H9 (cell line): Measurements from ENCODE around the gene CFAP410. TPM values are rescaled to one million over a fixed set of nuclear protein-coding genes. Genes with fewer than 3 reads are reported as not detected.
A peak's percentile ranks its signal among the peaks of the same experiment; 100 is the strongest.

ENCODE experiments used
- DNase-seq: peaks from one replicate; pipeline ENCODE4 v3.0.0-alpha.2; 2017
- H2AFZ ChIP-seq: one replicate; pipeline ENCODE4 v1.6.1; 2013; ENCODE audit warnings: mild to moderate bottlenecking, low read length, control low read depth, moderate library complexity
- H2AK5ac ChIP-seq: 2 replicates; pipeline ENCODE4 v1.6.1; 2013; ENCODE audit warnings: low read length, control low read depth, mixed read lengths; ENCODE audit not compliant: insufficient read length
- H2BK120ac ChIP-seq: one replicate; pipeline ENCODE4 v1.6.1; 2013; ENCODE audit warnings: low read depth, mild to moderate bottlenecking, low read length, control low read depth, inconsistent platforms; ENCODE audit not compliant: poor library complexity, severe bottlenecking
- H2BK12ac ChIP-seq: 2 replicates; pipeline ENCODE4 v1.6.1; 2013; ENCODE audit warnings: low read length, control low read depth, mixed read lengths, low read depth; ENCODE audit not compliant: insufficient read length
- H2BK15ac ChIP-seq: 2 replicates; pipeline ENCODE4 v1.6.1; 2013; ENCODE audit warnings: low read depth, low read length, control low read depth
- H2BK20ac ChIP-seq: one replicate; pipeline ENCODE4 v1.6.1; 2013; ENCODE audit warnings: low read depth, mild to moderate bottlenecking, low read length, control low read depth, inconsistent platforms; ENCODE audit not compliant: poor library complexity, severe bottlenecking
- H2BK5ac ChIP-seq: 2 replicates; pipeline ENCODE4 v1.6.1; 2013; ENCODE audit warnings: low read length, control low read depth, mixed read lengths; ENCODE audit not compliant: insufficient read length
- H3K14ac ChIP-seq: 2 replicates; pipeline ENCODE4 v1.6.1; 2013; ENCODE audit warnings: low read length, control low read depth; ENCODE audit not compliant: insufficient read depth
- H3K18ac ChIP-seq: 2 replicates; pipeline ENCODE4 v1.6.1; 2013; ENCODE audit warnings: low read depth, mild to moderate bottlenecking, mixed read lengths, low read length, control low read depth; ENCODE audit not compliant: insufficient read length
- H3K23ac ChIP-seq: 2 replicates; pipeline ENCODE4 v1.6.1; 2013; ENCODE audit warnings: low read length, control low read depth, mixed read lengths, low read depth; ENCODE audit not compliant: insufficient read length
- H3K23me2 ChIP-seq: 2 replicates; pipeline ENCODE4 v1.6.1; 2013; ENCODE audit warnings: low read depth, mild to moderate bottlenecking, mixed read lengths, low read length, control low read depth; ENCODE audit not compliant: insufficient read length, poor library complexity, severe bottlenecking
- H3K27ac ChIP-seq: 2 replicates; pipeline ENCODE4 v1.5.1; 2013; ENCODE audit warnings: low read length, control low read depth, mixed read lengths, low read depth; ENCODE audit not compliant: insufficient read length
- H3K27me3 ChIP-seq: 2 replicates; pipeline ENCODE4 v1.6.1; 2013; ENCODE audit warnings: low read length, control low read depth, inconsistent platforms; ENCODE audit not compliant: insufficient read depth
- H3K4ac ChIP-seq: 2 replicates; pipeline ENCODE4 v1.6.1; 2013; ENCODE audit warnings: low read depth, mild to moderate bottlenecking, control low read depth, inconsistent platforms, low read length, moderate library complexity
- H3K4me1 ChIP-seq: 2 replicates; pipeline ENCODE4 v1.6.1; 2013; ENCODE audit warnings: low read length, control low read depth, inconsistent platforms; ENCODE audit not compliant: insufficient read depth
- H3K4me2 ChIP-seq: 2 replicates; pipeline ENCODE4 v1.6.1; 2013; ENCODE audit warnings: low read length, control low read depth, mixed read lengths; ENCODE audit not compliant: insufficient read length, insufficient read depth
- H3K56ac ChIP-seq: 2 replicates; pipeline ENCODE4 v1.6.1; 2013; ENCODE audit warnings: low read depth, mild to moderate bottlenecking, mixed read lengths, low read length, control low read depth; ENCODE audit not compliant: insufficient read length
- H3K79me1 ChIP-seq: 2 replicates; pipeline ENCODE4 v1.6.1; 2013; ENCODE audit warnings: low read depth, mild to moderate bottlenecking, moderate library complexity, low read length, control low read depth, inconsistent platforms; ENCODE audit not compliant: insufficient read depth, poor library complexity, severe bottlenecking
- H3K79me2 ChIP-seq: 2 replicates; pipeline ENCODE4 v1.6.1; 2013; ENCODE audit warnings: low read length, control low read depth, inconsistent platforms; ENCODE audit not compliant: insufficient read depth
- H3K9ac ChIP-seq: 2 replicates; pipeline ENCODE4 v1.6.1; 2013; ENCODE audit warnings: low read length, control low read depth, mixed read lengths; ENCODE audit not compliant: insufficient read length; ENCODE audit errors: extremely low read depth
- H3K9me3 ChIP-seq: one replicate; pipeline ENCODE4 v1.6.1; 2013; ENCODE audit warnings: low read depth, low read length, inconsistent platforms; ENCODE audit not compliant: control insufficient read depth
- H3T11ph ChIP-seq: one replicate; pipeline ENCODE4 v1.6.1; 2013; ENCODE audit warnings: mild to moderate bottlenecking, low read length, control low read depth, inconsistent platforms
- H4K20me1 ChIP-seq: one replicate; pipeline ENCODE4 v1.6.1; 2013; ENCODE audit not compliant: control insufficient read depth, insufficient read length, insufficient read depth
- H4K5ac ChIP-seq: 2 replicates; pipeline ENCODE4 v1.6.1; 2013; ENCODE audit warnings: low read depth, mild to moderate bottlenecking, mixed read lengths, low read length, control low read depth; ENCODE audit not compliant: insufficient read length
- H4K8ac ChIP-seq: replicated peaks from 2 replicates; pipeline ENCODE4 v1.6.1; 2013; ENCODE audit warnings: low read length, control low read depth, mixed read lengths, low read depth; ENCODE audit not compliant: insufficient read length
- H4K91ac ChIP-seq: 2 replicates; pipeline ENCODE4 v1.6.1; 2013; ENCODE audit warnings: low read depth, mild to moderate bottlenecking, moderate library complexity, mixed read lengths, low read length, control low read depth; ENCODE audit not compliant: insufficient read length
- H3K27ac Mint-ChIP-seq, 3 experiments: 2 replicates in 2 of 3; 3 replicates in 1 of 3; pipeline ENCODE4 v1.8.0; 2020 to 2021; ENCODE audit warnings: mixed read lengths in 3 of 3, mild to moderate bottlenecking in 1 of 3, moderate library complexity in 1 of 3
- H3K27me3 Mint-ChIP-seq: 2 replicates; pipeline ENCODE4 v1.8.0; 2021; ENCODE audit warnings: low read depth, mild to moderate bottlenecking, moderate library complexity, mixed read lengths
- H3K36me3 Mint-ChIP-seq, 3 experiments: 2 replicates in 2 of 3; 3 replicates in 1 of 3; pipeline ENCODE4 v1.8.0; 2020 to 2021; ENCODE audit warnings: low read depth in 3 of 3, mixed read lengths in 3 of 3; ENCODE audit not compliant: insufficient read depth in 1 of 3
- H3K4me1 Mint-ChIP-seq, 2 experiments: 2 replicates each; pipeline ENCODE4 v1.8.0; 2020; ENCODE audit warnings: mixed read lengths in 2 of 2
- H3K4me3 Mint-ChIP-seq, 2 experiments: 2 replicates in 1 of 2; 3 replicates in 1 of 2; pipeline ENCODE4 v1.8.0; 2020 to 2021; ENCODE audit warnings: mild to moderate bottlenecking in 2 of 2, mixed read lengths in 2 of 2, moderate library complexity in 1 of 2
- H3K9me3 Mint-ChIP-seq, 2 experiments: 2 replicates in 1 of 2; 3 replicates in 1 of 2; pipeline ENCODE4 v1.8.0; 2020; ENCODE audit warnings: mild to moderate bottlenecking in 2 of 2, mixed read lengths in 2 of 2, moderate library complexity in 1 of 2
- WGBS: extraction: QIAGEN DNeasy Blood & Tissue Kit; methylation state at CpG from one replicate; pipeline ENCODE4 v1.1.7; 2013; ENCODE audit warnings: missing lambda C conversion rate, low lambda C conversion rate, mixed read lengths; ENCODE audit not compliant: insufficient read length; ENCODE audit errors: extremely low coverage; 5-methylcytosine and 5-hydroxymethylcytosine counted together
- total RNA-seq: library from RNA; stranded (reverse); gene quantifications from 2 replicates; pipeline ENCODE4 v1.2.1, GENCODE V29; 2021
- TF ChIP-seq, protein P1 (sequence below): fragments of 200-600 bp; sonication (generic); conservative IDR thresholded peaks from 3 replicates; pipeline ENCODE4 v1.8.0; 2021; ENCODE audit warnings: antibody characterized with exemption, mild to moderate bottlenecking

Gene CFAP410
- total RNA-seq, 1 experiment from 2014 or later, result 17.0 TPM

DNA sequence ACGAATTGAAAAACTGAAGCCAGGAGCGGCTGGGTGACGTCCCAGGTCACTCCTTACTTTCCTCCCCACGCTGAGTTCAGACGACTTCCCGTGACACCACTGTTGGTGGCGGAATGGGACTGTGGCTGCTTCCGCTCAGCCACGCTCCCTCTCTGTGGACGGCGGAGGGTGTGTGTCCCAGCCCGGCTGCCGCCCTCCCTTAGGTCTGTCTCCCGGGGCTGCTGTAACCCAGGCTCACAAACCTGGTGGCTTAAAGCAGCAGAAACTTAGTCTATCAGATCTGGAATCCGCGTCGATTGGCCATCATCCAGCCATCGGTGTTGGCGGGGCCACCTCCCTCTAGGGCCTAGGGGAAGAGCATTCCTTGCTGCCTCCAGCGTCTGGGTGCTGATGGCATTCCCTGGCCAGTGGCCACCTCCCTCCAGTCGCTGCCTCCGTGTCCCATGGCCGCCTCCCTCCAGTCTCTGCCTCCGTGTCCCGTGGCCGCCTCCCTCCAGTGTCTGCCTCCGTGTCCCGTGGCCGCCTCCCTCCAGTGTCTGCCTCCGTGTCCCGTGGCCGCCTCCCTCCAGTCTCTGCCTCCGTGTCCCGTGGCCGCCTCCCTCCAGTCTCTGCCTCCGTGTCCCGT lies 31.7 kb upstream of the CFAP410 start:
- H3K4me2 ChIP-seq, result no peak overlapping the region
- no peak overlapping the region for H3K14ac ChIP-seq
- H3K27me3 Mint-ChIP-seq, result peaks cover 46% of the 10 kb centered on the region

More for the DNA sequence above, 31.7 kb upstream of the CFAP410 start:
- Histone ChIP-seq H3K23me2 (peaks cover 3% of the 10 kb centered on the region), H2AK5ac (no peak overlapping the region), H2AFZ (no peak overlapping the region), H3K23ac (no peak overlapping the region), H3K4me1 (no peaks in the 10 kb centered on the region), H2BK12ac (no peak overlapping the region), H3T11ph (no peak overlapping the region), H4K8ac (no peak overlapping the region), H3K27me3 (peaks cover 4% of the 10 kb centered on the region; the same call in 1 of the 2 replicates), H3K79me1 (no peaks in the 10 kb centered on the region), H4K20me1 (no peaks in the 10 kb centered on the region), H3K4ac (no peak overlapping the region), H2BK15ac (no peak overlapping the region), H2BK20ac (no peak overlapping the region), H3K56ac (no peak overlapping the region), H4K5ac (no peak overlapping the region), H4K91ac (no peak overlapping the region), H3K18ac (no peak overlapping the region), H3K79me2 (no peaks in the 10 kb centered on the region), H2BK5ac (no peak overlapping the region), H2BK120ac (no peak overlapping the region), H3K27ac (no peak overlapping the region), H3K9me3 (no peaks in the 10 kb centered on the region), H3K9ac (no peak overlapping the region)
- H3K4me1 Mint-ChIP-seq, result peaks cover 2 to 9% of the 10 kb centered on the region in 2 experiments; a peak in 2 of 4 replicates
- DNase-seq, result no peak
- no CpG with 5 or more reads among the region's 37 CpGs for WGBS
- TF ChIP-seq, protein P1, sequence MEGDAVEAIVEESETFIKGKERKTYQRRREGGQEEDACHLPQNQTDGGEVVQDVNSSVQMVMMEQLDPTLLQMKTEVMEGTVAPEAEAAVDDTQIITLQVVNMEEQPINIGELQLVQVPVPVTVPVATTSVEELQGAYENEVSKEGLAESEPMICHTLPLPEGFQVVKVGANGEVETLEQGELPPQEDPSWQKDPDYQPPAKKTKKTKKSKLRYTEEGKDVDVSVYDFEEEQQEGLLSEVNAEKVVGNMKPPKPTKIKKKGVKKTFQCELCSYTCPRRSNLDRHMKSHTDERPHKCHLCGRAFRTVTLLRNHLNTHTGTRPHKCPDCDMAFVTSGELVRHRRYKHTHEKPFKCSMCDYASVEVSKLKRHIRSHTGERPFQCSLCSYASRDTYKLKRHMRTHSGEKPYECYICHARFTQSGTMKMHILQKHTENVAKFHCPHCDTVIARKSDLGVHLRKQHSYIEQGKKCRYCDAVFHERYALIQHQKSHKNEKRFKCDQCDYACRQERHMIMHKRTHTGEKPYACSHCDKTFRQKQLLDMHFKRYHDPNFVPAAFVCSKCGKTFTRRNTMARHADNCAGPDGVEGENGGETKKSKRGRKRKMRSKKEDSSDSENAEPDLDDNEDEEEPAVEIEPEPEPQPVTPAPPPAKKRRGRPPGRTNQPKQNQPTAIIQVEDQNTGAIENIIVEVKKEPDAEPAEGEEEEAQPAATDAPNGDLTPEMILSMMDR, result no peak
- H3K36me3 Mint-ChIP-seq, result peaks cover 0 to 9% (median 4%) of the 10 kb centered on the region in 3 experiments; a peak in 4 of 7 replicates
- no peak overlapping the region for H3K27ac Mint-ChIP-seq
- H3K4me3 Mint-ChIP-seq, result peak overlapping the region in 1 of 2 experiments; percentile 56; a peak in 2 of 5 replicates
- H3K9me3 Mint-ChIP-seq, result peaks cover 24 to 30% of the 10 kb centered on the region in 2 experiments
